NCI-H345 treated with DMSO at 0.1 percent for 48 hours (cell line): ENCODE measurements around the gene SLCO2A1.
"Not testable (repeated sequence)": the region's sequence is repeated elsewhere in the genome, so short reads cannot be mapped to it uniquely, and the experiment has no call there.

Experiments used
- DNase-seq: peaks from one replicate; lab custom pipeline; 2025; ENCODE audit not compliant: unreplicated experiment; lab: John Stamatoyannopoulos, UW

Gene SLCO2A1

DNA sequence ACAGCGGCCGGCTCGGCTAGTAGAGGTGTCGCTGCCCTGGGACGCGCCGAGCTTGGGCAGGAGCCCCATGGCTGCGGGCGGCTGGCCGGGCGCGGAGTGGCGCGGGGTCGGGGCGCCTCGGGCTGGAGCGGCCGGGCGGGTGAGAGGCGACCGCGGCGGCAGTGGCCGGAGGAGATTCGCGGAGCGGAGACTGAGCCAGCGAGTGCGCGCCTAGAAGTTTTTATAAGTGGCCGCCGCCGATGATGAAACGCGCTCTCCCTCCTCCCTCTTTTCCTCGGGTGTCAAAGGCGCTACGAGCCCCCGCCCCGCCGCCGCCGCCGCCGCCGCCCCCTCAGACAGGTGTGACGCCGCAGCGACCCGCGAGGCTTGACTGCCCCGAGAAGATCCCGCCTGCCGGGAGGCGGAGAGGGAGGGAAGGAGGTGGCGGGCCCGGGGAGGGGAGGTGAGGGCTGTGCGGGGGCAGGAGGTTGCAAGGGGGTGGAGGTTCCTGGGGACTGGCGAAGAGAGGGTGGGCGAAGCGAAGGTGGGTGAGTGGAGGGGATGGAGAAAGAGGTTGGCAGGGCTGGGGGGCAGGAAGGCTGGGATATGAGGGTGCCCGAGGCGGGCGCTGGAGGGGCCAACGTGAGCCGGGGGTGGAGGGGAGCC, at the start of gene SLCO2A1:
TSS of gene SLCO2A1 (minus strand) at position 192 of the 645 bp plus-strand sequence. CDS start at position 69, 123 bp downstream.
- DNase-seq: peak; percentile 2

DNA sequence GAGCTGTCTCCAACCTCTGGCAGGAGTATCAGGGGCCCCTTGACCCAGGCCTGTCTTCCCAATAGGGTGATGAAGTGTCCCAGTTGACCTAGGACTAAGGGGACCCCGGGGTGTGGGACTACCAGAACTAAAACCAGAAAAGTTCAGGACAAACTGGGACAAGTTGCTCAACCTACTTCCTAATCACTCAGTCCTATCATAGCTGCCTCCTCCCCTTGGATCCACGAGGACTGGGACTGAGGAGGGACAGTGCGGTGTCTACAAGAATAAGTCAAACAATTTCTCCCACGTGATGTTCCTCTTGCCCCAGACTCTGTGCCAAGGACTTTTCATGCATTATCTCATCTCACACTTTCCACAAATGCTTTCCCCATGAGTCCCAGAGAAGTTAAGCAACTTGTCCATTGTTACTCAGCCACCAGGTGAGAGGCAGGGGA, 49.4 kb upstream of the SLCO2A1 start:
- no peak for DNase-seq

DNA sequence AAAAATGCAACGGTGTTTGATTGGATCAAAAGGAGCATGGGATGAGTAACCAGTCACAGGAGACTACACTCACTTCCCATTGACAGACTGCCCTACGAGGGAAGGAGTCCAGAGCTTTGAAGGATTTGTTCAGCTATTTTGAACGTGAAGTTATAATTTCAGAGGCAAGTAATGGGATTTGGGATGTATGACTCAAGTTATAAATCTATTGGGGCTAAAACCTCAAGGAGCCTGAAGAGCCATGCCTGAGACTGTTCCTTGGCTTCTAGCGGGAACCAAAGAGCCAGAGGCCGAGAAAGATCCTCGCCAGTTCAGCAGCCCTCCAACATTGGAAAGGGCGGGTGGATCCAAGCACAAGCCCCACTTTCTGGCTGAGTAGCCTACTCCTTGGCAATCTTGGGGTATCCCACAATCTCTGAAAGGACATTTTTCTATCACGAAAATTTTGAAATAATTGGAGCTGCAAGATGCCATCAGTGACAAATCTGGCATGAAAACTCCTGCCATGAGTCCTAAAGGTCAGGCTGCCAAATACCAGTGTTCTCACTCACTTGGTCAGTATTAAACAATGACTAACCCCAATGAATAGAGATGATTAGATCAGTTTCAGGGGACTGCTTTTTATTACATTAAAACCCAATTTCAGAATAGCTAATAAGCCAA, 48.6 kb upstream of the SLCO2A1 start:
- DNase-seq: no peak

DNA sequence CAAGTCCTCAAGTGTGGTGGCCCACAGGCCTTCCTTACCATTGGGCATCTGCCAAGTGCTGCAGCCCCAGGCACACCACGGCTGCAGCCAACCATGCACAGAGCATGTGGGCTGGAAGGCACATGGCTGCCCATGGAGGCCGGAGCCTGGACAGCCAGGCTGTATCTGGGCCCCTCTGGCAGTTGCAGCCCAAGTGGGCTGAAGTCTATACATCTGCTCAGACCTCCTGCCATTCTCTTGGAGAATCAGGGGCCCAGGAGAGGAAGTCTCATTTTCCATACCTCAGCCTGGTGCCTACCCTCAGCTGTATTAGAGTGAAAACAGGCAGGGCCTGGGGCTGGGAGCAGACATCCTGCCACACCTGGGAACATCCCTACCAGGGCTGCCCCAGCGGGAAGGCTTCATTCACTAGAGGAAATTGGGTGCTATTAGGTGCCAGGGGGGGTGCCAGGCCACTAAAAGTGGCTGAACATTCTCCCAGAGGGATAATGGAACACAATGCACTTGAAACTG, 48.0 kb upstream of the SLCO2A1 start:
- no peak for DNase-seq

DNA sequence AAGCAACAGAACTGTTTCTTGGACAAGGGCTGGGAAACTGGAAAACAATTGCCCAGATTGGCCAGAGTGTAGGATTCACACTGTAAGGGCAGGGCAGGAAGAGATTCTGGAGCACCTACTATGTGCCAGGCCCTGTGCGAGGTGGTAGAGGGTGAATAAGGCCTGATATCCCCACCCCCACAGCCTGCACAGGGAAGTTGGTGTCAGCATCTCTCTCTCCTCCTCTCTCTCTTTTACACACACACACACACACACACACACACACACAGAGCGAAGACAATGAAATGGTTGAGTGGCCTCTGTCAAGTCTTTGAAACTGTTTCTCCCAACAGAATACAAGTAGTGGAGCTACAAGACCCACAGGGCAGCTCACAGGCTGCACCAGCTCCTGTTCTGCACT, 47.1 kb upstream of the SLCO2A1 start:
- no peak for DNase-seq

DNA sequence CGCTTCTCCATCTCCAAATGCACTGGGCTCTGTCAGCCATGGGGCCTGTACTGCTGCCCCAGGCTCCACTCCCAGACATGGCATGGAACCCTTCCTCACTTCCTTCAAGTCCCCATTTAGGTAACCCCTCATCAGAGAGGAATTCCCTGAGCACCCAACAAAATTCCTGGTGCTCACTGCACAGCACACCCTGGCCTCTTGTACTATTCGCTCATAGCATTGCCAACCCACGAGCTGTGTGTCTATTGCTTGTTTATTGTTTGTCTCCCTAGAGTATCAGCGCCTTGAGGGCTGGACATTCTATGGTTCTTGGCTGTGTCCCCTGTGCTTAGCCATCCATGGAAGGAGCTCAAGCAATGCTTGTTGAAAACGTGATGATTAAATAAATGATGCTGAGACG, 46.1 kb upstream of the SLCO2A1 start:
- no peak for DNase-seq

DNA sequence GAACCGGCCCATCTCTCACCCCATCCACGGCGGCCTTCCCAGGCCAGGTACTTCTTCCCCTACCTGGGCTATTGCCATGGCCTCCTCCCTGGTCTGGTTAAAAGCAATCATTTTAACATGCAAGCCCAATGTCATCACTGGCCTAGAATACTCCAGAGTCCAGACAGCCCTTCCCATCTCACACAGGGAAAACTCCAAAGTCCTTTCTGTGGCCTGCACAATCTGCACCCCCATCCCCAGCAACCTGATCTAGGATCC, 45.8 kb upstream of the SLCO2A1 start:
- no peak for DNase-seq

DNA sequence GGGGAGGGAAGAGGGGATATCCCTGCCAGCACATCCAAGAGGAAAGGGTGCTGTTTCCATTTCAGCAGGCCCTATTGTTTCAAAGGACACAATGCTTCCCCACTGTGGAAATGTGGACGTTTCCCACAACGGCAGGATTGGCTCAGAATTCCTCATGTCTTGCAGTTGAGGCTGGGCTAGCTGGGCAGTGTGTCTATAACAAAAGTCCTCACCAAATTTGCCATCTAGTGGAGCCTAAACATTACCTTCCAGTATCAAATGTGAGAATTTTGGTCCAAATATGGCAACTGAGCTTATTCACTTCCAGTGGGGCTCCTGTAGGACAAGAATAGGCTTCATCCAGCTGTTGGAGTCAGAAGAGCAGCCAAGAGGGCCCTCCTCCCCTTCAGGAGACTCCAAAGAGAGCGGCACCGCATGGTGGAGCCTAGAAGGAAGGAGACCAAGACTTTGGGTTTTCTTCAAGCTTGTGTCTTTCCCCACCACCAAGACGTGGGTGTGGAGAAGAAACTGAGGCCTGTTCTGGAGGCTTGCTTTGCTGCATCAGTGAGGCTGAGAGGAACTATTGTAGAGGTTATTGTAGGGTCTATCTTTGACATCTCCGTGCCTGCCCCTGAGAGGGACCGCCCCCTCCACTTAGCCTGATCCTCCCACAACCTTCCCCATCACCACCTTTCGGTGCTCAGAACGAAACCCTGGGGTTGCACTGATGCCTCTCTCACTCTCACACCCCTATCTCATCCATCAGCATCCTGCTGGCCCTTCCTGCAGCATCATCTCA, 45.3 kb upstream of the SLCO2A1 start:
- DNase-seq: no peak

DNA sequence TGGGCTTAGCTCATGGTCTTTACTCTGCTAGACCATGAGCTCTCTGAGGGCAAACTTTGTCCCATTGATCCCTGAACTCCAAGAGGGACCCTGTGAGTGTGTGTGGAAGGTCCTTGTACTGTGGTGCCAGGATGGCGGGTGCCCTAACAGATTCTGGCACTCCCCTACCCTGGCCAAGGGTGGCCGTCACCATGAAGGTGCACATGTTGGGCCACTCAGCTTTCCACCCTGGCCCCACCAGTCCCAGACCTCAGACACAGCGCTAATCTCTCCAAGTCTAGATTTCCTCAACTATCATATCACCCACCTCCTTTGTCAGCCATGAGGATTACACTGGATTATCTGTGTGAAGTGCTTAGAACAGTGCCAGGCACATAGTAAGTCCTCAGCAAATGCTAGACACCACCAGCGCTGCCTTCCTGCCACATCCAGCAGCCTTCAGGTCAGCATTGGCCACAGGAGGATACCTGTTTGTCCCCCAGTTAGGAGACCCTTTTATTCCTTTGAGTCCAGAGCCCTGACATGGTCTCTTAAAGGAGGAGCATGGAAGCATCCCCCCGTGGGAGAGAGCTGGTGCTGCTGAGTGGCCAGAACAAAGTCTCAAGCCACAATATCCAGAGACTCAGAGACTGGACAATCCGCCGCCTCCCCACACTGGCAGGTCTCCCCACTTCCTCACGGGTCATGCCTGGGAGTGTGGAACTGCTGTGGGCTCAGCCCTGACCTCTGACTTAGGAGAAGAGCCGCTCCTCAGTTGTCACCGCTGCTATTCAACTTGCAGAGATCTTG, 44.5 kb upstream of the SLCO2A1 start:
- DNase-seq: no peak

DNA sequence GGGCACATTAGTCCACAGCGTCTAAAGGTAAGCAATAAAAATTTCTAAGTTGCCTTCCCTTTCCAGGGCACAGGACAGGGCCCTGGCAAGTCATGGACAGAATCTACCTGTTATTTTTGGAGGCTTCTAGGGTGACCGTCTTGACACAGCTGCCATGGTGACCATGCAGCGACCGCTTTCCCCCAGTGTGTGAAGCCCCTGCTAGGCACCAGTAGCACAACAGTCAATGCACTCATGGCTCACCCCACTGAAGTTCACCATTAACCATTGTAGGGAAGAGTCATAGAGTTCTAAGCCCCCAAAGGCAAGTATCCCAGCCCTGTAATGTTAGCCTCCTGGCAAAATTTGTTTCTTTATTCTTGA, 43.8 kb upstream of the SLCO2A1 start:
- DNase-seq: no peak

DNA sequence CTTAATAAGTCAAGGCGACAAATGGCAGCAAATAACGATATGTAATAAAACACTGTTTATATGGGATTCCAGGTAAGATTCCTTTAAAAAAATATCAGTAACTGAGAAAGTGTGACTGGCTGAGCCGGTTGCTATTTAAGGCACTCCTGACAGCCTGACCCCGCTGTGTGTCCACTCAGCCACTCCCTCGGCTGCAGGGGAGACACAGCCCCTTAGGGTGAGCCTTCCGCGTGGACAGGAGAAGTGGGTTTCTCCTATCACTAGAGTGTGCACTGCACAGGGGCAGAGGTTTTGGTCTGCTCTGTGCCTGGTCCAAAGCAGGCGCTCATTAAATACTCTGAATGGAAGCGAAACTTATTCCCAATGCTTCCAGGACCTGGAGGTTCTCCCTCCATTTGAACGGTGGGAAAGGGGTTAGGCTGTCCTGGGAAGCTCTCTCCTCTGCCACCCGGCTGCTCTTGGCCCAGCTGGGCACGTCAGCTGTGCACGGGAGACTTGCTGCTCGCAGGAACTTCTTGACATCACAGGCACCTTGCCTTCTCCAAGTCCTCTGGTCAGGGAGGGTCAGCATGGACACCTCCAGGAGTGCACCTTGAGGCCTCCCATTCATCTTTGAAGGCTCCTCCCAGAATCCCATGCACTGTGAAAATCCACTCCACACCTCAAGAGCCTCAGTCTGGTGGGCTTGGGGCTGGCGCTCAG, 43.3 kb upstream of the SLCO2A1 start:
- no peak for DNase-seq

DNA sequence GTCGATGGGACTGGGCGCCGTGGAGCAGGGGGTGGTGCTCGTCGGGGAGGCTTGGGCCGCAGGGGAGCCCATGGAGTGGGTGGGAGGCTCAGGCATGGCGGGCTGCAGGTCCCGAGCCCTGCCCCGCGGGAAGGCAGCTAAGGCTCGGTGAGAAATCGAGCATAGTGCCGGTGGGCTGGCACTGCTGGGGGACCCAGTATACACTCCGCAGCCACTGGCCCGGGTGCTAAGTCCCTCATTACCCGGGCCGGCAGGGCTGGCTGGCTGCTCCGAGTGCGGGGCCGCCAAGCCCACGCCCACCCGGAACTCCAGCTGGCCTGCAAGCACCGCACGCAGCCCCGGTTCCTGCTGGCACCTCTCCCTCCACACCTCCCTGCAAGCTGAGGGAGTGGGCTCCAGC, 40.6 kb upstream of the SLCO2A1 start:
- DNase-seq: not testable (repeated sequence)

DNA sequence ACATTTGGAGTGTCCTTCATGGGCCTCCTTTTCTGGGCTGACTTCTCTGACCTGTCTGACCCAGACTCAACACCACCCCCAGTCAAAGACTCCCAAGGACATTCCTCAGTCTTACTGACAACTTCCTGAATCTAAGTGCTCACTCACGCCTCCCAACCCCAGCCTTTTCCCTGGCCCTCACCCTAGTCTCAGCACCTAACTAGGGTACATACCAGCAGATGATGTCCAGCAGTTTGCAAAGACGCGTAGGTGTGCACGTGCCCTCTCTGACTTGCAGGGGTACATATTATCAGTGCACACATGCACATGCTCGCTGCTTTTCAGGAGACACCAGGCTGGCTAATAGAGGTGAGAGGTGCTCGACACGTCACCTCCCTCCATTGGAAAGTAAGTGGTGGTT, 38.7 kb upstream of the SLCO2A1 start:
- DNase-seq: no peak

DNA sequence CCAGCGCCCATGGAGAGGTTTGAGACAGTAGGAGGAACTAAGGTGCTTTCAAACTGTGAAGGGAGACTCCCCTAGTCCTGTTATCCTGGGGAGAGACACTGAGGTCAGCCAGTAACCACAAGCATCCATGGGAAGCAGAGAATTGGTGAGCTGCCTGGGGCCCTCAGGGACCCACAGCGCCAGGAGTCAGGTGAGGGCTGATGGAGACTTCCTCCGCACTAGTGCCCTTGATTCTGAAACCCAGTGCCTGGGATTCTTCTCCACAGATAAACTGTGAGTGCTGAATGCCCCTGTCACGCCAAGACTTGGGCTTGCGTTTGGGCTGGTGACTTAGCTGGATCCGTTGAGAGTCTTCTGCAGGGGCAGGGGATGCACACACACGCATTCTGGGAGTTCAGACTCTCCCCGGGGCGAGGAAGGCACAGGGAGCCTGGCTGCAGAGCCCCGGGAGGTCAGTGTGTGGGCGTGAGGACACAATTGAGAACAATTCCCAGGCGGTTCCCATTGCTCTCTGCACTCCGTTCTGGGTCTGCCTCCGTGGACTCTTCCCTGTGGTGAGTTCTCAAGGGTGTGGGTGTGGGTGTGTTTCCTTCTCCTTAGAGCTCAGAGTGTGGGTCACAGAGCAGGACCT, 37.9 kb upstream of the SLCO2A1 start:
- no peak for DNase-seq

DNA sequence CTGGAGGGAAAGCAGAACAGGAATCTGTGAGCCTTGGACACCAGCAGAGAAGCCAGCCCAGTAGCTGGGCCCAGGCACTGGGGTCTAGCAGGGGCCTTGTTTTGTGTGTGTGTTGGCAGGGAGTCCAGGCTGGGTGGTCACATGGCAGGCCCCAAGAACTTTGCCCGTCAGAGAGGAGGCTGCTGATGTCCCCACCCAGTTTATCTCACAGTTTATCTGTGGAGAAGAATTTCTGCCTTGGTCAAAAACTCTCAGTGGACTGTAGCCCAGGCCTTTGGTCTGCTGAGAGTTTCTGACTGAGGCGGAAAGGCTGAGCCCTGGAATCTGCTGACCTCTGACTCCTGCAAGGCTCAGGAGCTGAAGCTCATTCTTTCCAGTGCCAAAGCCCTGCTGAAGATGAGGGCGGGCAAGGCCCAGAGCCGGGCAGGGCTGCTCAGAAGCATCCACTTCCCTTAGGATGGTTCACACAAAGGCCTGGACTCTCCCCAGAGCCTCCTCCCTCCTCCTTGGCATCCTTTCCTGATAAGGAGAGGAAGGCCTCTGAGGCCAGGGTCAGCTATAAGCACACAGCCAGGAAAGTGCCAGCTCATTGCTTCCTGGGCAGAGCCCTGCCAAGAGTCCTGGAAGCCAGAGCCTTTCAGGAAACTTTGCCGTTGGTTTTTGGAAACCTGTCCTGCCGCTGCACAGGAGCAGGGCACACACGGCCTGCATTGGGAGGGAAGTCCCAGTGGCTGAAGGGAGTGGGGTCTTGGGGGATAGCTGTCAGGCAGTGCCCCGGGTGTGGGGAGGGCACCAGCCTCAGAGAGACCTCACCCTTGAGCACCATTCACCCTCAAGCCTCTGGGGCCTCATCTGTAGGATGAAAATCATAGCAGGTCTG, 37.2 kb upstream of the SLCO2A1 start:
- DNase-seq: no peak

DNA sequence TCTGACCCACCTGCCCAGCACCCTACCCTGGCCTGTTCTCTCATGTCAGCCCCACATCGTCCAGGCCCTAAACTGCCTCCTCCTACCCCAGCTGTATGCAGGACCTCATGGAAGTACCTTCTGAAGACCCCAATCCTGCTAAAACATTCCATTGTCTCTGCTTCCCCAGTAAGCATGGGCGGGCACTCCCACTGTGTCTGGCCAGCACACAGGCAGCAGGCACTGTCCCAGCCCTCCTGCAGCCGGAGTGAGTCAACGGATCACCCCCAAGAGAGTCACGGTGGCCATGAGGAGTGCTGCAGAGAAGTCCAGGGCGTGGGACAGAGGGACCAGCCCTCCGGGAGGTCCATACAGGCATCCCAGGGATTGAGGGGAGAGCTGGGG, 36.4 kb upstream of the SLCO2A1 start:
- DNase-seq: no peak

DNA sequence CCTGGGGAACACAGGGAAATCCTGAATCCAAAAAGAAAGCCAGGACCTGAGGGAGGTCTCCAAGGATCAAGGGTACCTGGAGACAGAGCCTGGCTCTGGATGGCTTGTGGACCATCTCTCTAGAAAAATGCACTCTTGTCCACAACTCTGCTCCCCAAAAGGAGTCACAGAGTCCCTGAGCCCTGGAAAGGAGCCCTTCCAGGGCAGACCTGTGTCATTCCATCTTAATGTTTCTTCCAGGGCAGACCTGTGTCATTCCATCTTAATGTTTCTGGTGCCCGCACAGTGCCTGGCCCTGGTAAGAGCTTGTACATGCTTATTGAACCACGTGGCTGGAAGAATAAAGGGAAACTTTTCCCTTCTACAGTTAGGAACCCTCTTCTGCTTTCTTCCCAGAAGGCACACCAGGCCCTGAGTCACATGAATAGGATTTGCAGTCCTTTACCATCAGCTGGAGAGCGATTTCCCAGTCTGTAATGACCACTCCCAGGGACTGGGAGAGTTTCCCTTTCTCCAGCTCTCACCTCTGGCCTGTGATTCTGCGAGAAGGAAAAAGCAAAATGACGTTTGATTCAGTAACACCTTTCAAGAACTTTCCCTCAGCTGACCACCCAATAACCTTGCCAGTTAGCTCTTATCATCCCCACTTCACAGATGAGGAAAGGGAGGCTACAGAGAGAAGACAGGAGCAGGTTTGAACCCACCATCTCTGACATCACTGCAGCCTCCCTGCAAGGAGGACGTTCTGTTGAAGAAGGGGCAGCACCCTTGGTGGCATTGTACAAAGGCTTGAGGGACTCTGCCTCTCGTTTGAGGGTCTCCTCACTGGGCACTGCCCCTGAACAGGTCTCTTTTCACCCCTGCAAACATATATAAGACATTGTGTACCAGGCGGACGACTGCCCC, 35.8 kb upstream of the SLCO2A1 start:
- DNase-seq: no peak

DNA sequence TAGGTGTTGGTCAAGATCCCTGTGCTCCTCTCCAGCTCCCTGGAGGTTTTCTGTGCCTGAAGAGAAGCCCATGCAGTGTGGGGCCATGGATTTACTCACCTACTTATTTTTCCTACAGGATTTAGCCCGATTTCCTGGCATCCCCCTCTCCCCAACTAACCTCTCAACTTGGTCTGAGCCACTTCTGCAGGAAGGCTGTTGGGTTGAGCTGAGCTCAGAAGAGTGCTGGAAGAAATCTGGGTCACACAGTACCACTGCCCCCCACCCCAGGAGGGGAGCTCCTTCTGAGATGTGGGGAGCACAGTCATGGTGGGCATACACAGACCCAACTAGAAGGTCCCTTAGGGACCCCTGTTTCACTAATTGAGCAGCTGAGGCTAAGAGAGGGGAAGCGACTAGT, 34.4 kb upstream of the SLCO2A1 start:
- DNase-seq: no peak
